M059J (cell line): ENCODE data around the gene GMEB2. TPM values are rescaled to one million over a fixed set of nuclear protein-coding genes. Genes with fewer than 3 reads are reported as not detected.
"Not testable (repeated sequence)": the region's sequence is repeated elsewhere in the genome, so short reads cannot be mapped to it uniquely, and the experiment has no call there.

ENCODE experiments used
- DNase-seq: peaks from one replicate; pipeline ENCODE4 v3.0.0-alpha.2; 2012; ENCODE audit warnings: low read depth
- total RNA-seq: library from RNA; depleted of rRNA; stranded (reverse); fragments of >200 nt; shearing (Covaris generic); gene quantifications from 2 replicates; pipeline ENCODE4 v1.2.3, GENCODE V29; 2014

GMEB2 gene
- total RNA-seq, 1 experiment from 2014 or later = 19.6 TPM

DNA sequence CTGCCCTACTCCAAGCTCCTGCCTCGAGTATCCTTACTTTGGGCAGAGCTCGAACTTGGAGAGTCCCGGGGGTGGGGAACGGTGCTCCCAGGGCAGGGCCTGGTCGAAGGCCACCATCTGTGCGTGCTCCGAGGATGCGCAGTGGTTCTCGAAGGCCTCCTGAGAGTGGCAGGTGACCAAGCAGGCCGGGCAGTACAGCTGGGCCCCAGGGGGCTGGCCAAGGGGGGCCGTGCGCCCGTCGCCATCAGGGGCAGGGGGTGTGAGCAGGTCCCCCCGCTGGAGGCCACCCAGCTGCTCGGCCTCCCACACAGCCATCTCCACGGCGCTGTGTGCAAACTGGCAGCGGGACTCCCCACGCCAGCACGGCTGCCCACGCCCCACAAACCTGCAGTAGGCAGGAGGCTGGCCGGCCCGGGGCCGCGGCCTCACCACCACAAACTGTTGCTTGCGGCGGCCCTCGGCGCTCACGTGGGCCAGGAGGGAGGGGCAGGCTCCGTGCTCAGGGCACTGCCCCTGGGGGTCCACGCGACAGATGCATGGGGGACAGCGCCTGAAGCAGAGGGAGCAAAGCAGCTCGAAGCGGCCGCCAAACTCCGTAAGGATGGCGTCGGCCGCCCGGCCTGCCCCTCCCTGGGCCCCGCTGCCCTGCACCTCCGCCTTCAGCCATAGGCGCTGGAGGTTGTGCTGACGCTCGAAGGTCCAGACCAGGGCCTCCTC is 54.7 kb downstream of the GMEB2 start:
- no peak for DNase-seq

DNA sequence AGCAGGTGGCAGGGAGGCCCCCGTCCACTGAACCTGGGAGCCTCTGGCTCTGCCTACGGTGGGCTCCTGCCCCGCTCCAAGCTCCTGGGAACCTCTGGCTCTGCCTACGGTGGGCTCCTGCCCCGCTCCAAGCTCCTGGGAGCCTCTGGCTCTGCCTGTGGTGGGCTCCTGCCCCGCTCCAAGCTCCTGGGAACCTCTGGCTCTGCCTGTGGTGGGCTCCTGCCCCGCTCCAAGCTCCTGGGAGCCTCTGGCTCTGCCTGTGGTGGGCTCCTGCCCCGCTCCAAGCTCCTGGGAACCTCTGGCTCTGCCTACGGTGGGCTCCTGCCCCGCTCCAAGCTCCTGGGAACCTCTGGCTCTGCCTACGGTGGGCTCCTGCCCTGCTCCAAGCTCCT is 55.8 kb downstream of the GMEB2 start:
- DNase-seq = not testable (repeated sequence)

DNA sequence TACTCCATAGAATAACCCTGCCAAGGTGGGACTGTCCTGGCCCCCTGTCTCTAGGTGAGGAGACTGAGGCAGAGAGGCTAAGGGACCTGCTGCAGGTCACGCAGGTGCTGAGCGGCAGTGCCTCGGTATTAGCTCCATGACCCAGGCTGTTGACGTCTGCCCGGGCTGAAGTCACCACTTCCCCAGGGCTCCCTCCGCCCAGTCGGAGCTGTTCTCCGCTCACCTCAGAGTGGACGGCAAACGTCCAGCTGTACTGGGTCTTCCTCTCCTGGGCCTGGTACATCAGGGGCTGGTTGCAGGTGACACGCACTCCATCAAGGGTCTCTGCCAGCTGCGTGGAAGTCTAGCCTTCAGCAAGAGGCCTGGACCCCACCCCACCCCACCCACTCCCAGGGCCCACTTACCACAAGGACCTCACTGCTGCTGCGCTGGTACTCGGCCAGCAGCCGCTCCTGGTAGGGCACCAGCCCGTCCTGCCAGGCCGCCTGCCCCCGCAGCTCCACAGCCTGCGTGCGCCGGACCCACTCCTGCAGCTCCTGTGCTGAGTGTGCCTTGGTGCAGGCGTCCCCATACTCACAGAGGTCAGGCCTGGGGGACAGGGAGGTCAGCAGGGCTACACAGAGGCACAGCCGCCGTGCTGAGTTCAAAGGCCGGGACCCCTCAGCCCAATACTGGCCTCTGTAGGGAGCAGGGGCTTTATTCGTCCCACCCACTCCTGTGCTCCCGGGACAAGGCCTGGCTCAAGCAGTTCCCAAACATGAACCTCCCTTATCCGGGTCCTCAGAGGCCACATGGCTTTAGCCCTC is 56.4 kb downstream of the GMEB2 start:
- no peak for DNase-seq

DNA sequence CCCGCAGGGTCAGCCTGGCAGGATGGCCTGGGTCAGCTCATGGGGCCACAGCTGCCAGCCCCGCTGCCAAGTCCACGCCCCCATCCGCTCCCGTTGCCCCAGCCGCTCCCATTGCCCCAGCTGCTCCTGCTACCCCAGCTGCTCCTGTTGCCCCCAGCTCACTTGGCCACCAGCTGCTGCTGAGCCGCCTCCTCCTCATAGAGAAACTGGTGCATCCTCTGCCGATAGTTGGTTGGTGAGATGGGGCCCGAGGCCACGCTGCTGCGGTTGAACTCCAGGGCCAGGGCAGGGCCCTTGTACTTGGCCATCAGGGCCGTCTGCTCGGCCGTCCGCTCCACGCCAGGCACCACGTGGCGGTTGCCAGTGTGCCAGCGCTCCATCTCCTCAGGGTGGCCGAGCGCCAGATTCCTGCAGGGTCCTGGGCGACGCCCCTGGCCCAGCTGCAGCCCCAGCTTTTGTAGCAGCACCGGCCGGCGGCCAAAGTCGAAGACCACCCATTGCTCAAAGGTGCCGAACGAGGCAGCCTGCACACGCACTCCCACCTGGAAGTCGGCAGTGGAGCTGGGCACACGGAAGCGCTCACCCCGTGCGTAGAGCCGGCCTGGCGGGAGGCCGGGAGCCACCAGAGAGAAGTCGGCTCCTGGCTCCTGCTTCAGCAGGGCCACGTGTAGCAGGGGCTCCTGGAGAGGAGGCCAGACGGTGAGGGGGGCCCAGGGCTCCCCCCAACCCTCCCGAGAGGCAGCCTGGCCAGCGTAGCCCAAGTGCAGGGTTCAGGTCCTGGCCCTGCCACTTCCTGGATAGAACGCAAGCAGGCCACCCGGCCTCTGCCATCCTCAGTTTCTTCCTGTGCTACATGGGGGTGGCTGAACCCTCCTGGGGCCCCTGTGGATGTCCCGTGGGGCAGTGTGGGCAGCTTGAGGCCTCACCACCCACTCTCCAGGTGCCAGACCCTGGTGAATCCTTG is 57.6 kb downstream of the GMEB2 start:
- no peak for DNase-seq

DNA sequence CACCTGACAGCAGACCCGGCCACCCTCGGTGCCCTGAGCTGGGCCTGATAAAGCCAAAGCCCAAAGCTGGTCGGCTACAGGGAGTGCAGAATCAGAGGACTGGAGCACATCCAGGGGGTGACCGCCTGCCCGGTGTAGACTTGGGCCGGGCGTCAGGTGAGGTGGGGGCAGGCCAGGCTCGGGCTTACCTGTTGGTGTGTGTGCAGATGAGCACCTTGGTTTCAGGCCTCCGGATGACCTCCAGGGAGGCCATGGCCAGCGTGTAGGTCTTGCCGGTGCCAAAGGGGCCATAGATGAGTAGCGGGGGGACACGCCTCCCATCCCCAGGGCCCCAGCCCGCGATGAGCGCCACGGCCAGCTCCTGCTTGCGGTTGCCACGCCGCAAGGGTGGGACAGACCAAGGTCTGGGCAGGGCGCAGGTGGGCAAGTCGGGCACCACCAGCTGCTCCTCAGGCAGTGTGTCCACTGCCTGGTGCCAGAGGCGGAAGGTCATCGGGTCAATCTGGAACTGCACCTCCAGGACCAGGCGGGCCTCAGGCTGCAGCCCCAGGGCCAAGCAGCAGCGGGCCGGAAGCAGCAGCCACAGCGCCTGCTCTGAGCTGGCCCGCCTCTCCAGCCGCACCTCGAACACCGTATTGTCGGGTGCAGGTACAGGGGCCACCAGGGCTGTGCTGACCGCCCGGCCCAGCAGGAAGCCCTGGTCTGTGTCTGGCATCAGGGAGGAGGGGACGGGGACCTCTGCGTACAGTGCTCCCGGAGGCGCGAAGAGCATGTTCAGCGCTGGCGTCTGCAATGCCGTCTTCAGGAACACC is 58.5 kb downstream of the GMEB2 start:
- DNase-seq = no peak

DNA sequence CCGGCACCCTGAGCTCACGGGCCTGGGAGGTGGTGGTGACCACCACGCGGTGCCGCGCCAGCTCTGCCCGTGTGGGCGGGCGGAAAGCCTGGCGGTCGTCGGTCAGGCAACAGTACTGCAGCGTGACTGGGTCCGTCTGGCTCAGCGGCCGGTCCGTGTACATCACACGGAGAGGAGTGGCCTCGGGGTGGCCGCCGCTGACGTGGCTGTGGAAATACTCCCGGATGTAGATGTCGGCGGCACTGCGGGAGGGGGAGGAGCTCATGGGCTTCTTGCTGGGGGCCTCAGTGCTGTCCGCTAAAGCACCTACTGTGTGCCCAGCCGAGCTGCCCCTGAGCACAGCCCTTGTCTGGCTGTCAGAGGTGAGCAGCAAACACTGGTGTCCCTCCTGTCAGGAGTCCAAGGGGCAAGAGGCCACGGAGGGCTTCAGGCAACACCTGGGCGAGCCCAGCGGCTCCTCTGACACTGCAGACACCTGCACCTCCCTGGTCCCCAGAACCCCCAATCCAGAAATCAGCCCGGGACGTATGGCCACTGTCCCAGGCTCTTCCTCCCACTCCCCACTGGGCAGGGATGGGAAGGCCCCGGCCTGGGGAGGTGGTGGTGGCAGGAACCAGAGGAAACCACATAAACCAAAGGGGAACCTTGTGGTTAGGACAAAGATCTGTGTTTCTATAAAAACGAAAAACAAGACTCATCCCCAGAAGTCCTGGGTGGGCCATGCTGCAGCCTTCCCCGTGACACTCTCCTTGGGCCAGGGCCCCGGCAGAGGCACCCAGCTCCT is 59.3 kb downstream of the GMEB2 start:
- DNase-seq = peak; percentile 50

DNA sequence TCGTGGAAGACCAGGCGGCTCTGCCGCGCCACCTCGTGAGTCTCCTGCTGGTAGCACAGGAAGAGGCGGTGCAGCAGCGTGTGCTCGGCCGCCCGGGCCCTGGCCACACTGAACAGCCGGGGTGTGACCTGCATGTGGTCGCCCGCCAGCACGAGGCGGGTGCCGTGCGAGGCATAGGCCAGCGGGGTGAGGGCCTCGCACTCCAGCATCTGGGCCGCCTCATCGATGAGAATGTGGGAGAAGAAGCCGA is 59.8 kb downstream of the GMEB2 start:
- no peak for DNase-seq

DNA sequence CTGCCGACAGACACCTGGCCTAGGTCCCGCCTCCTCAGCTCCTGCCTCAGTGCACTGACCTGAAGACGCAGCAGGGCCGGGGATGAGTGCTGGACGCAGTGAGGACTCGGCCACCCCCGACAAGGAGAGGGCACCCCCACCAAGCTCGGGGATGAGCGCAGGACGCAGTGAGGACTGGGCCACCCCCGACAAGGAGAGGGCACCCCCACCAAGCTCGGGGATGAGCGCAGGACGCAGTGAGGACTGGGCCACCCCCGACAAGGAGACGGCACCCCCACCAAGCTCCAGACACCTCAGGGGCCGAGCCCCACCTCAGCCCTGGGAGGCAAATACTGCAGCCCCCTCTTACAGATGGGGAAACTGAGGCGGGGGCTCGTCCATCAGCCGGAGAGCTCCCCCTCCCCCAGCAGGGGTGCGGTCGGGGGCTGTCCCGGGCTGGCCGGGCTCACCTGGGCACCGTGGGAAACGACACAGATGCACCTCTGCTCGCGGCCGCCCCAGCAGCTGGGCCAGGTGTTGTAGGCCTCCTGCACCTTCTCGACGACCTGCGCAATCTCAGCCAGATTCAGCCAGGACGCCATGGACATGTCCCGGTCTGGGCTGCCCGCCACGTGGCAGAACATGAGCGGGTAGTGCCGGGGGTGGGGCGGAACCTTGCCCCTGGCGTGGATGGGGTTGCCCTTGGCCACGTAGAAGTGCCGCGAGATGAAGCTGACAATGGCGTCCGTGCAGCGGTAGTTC is 60.3 kb downstream of the GMEB2 start:
- DNase-seq = no peak

DNA sequence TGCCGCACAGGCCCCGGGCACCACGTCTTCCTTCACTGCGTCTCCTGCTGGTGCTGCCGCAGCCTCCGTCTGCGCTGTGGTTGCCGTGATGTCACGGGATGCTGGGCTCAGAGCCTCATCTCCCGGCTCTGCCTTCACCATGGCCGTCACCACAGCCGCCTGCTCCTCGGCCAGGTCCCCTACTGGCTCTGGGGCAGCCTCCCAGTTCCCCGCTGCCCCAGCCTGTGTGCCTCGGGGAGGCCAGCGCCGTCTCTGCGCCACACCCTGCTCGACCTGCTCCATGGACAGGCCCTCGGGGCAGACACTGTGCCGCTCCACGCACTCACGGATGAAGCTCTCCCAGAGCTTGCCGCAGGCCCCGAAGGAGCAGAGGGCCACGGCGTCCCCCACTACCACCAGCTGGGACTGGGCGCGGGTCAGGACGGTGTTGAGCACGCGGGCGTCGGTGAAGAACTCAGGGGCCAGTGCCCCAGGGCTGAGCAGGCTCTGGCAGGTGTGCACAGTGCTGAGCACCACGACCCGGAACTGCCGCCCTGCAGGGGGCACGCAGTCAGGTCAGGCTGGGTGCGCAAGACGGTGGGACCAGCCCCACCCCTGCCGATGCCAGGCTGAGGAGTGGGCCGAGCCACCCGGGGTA is 61.1 kb downstream of the GMEB2 start:
- DNase-seq = no peak

DNA sequence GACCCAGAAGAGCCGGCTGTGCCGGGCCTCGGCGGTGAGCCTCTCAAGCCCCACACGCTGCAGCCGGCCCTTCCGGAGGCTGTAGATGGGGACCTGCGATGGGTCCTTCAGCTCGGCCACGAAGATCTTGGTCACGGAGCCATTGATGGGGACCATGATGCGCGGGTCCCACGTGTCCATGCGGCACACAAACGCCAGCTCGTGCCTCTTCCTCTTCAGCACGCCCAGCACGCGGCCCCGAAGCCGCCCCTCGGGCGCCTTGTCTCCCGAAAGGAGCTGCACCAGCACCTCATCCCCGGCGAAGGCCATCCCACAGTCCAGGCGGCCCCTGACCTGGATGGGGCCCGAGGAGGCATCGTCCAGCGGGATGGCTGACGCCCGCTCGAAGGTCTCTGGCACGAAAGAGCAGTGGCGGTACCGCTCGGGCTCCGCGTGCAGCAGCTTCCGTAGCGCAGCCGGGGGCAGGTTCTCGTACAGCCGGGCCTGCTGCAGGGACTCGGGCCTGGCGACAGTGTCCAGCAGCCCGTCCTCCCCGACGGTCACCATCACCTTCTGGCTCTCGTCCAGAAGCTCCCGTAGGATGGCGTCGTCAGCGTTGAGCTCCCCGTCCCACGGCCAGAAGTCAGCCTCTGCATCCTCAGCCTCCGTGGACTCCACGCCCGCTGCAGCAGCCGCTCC is 61.7 kb downstream of the GMEB2 start:
- no peak for DNase-seq

DNA sequence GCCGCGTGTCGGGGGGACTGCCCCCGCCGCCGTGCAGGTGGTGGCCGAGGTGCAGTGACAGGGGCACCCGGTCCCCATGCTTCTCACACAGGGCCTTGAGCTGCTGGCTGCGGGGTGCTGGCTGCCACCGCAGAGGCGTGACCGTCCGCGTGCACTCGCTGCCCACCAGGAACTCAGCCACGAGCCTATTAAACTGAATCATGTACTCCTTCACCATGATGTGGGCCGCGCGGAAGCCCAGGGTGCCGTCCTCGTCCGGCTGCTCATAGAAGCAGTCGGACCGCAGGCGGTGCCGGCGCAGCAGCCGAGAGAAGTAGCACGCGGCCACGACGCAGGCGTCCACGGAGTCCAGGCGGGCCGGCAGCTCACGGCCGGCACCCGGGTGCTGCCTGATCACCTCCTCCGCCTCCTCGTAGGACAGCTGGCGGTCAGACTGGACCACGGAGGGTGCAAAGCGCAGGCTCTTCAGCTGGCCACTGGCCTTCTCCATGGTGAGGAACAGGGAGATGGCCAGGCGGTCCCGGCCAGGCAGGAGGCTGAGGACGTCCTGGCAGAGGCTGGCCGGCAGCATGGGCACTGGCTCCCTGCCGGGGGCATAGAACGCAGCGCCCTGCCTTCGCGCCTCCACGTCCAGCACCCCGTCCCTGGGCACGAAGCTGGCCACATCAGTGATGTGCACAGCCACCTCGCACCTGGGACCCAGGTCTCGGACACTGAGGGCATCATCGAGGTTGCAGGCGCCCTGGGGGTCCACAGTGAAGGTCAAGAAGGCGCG is 62.7 kb downstream of the GMEB2 start:
- no peak for DNase-seq

DNA sequence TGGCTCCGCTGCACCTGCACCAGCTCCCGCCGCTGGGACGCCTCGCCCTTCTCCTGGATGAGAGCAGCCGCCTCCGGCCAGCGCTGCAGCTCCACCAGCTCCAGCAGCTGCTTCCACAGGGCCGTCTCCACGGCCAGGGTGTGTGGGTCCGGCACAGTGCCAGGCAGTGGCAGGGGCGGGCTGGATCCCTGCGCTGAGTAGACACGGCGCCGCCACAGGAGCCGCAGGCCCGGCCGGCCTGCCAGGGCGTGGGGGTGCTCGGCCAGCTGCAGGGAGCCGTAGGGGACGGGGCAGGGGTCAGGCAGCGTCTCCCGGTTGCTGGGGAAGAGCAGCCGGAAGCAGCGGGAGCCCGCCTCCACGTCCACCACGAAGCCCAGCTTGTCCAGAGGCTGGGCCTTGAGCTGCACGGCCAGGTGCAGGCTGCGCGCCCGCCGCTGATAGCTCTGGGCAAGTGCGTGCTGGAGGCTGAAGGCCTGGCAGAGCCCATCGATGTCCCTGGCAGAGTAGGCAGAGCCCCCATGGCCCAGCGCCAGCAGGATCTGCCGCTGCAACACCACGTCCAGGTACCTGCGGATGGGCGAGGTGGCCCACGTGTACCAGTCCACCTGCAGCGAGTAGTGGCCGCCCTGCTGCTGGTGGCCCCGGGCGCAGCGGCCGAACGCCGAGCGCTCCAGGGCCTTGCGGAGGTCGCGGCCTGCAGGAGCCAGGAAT is 63.5 kb downstream of the GMEB2 start:
- DNase-seq = no peak

DNA sequence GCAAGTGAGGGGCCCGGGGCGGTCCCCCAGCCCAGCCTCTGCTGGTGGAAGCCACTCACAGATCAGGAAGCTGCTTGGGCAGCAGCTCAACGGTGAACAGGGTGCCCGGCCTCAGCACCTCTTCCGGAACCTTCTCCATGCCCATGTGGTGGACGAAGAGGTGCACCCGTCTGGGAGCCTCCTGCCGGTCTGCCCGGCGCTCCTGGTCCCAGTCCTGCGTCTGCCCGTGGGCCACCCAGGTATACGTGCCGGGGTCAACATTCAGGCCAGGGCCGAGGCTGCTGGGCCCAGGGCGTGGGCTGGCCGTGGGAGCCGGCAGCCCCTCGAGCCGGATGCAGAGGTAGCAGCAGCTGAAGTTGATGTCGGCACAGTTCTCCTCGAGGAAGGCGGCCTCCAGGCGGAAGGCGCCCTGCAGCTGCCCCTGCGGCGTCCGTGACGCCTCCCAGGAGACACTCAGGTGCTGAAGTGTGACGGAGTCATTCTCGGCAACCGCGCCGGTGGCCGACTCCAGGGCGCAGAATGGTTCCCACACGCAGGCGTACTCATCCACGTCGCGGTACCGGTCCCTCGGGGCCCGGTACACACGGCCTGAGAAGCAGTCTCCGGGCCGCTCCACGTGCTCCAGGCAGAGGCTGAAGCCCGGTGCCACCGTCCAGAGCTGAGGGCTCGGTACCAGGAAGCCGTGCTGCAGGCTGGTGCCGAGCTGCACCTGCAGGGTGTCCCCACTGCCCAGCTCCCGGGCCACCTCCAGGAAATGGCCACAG is 64.3 kb downstream of the GMEB2 start:
- no peak for DNase-seq

DNA sequence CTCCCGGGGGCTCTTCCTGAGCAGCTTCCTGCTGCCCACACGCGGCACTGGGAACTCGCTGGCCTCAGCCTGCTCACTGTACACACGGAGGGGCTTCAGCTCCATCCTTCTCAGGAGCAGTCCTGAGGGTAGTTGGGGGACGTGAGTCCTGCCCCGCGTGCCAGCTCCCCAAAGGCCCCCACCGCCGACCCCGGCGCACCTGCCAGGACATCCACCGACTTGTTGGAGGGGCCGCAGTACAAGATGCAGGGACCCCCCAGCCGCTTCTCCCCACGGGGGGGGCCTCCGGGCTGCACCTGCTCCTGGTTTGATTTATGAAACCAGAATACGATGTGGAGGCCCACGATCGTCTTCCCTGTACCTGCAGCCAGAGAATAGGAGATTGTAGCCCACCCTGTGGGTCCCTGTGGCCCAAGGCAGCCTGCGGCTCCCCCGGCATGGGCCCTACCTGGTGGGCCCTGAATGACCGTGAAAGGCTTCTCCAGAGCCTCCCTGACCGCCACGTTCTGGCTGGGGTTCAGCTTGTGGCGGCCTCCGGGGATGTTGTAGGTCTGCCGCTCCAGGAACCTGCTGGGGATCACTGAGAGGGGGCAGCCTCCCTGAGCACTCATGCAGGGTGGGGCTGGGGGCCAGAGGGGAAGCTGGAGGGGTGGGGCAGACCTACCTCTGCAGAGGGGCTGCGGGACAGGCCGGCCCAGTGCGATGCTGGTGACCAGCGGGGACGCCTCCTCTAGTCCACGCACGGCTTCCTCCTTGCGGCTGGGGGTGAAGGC is 65.1 kb downstream of the GMEB2 start:
- no peak for DNase-seq

DNA sequence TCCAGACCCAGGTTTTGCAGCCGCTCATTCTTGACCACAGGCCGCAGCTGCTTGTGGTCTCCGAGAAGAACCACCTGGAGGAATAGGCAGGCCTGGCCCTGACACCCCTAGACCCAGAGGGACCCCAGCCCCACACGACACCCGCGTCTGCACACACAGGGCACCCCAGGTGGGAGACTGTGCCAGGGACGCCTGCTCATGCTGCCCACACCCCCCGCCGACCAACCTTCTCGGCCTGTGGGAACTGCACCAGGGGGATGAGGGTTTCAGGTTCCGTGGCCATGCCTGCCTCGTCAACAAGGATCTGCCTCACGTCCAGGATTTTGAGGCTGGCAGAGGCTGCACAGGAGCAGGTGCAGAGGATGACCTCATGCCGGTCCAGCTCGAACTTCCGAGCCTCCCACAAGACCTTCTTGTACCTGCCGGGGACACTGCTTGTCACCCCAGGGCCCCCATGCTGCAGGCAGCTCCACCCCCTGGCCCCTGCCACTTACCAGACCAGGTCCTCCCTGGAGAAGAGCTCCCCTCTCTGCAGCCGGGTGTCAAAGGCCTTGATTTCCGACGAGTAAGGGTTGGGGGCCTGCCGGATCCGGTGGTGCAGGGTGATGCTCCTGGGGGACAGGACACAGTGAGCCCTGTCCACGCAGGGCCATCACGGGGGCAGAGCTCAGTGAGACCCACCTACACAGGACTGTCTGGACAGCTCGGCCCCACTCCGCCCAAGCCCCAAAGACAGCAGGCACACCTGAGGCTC is 65.9 kb downstream of the GMEB2 start:
- DNase-seq = no peak
